Mesothelial cell of epicardium (in vitro differentiated cells): ENCODE results near the gene UBTD2. TPM values are rescaled to one million over a fixed set of nuclear protein-coding genes. Genes with fewer than 3 reads are reported as not detected.

Source experiments
- DNase-seq, 2 experiments: peaks; one replicate each; pipeline ENCODE4 v3.0.0; 2021; ENCODE audit warnings: low spot score in 2 of 2; ENCODE audit not compliant: unreplicated experiment in 2 of 2
- H3K27ac Mint-ChIP-seq: 2 replicates; pipeline ENCODE4 v1.8.0; 2021; ENCODE audit warnings: mixed read lengths
- H3K27me3 Mint-ChIP-seq: 2 replicates; pipeline ENCODE4 v1.8.0; 2021; ENCODE audit warnings: low read depth, mixed read lengths
- H3K36me3 Mint-ChIP-seq: 2 replicates; pipeline ENCODE4 v1.8.0; 2021; ENCODE audit warnings: mixed read lengths
- H3K4me1 Mint-ChIP-seq: 2 replicates; pipeline ENCODE4 v1.8.0; 2021; ENCODE audit warnings: mixed read lengths
- H3K4me3 Mint-ChIP-seq: 2 replicates; pipeline ENCODE4 v1.8.0; 2021; ENCODE audit warnings: mild to moderate bottlenecking, moderate library complexity, mixed read lengths
- H3K9me3 Mint-ChIP-seq: 2 replicates; pipeline ENCODE4 v1.8.0; 2021; ENCODE audit warnings: mixed read lengths
- CTCF ChIP-seq: fragments of 200-600 bp; sonication (generic); IDR thresholded peaks from one replicate; pipeline ENCODE4 v1.5.0; 2021; ENCODE audit warnings: antibody characterized with exemption; ENCODE audit not compliant: unreplicated experiment
- total RNA-seq: library from RNA; stranded (reverse); gene quantifications from 3 replicates; pipeline ENCODE4 v1.2.1, GENCODE V29; 2021

Gene UBTD2
- total RNA-seq, 1 donor from 2014 or later = 43.8 TPM

GRCh38 chr5:172168311-172168710 is 115.3 kb downstream of the UBTD2 start:
- TF ChIP-seq CTCF = no peak
- Mint-ChIP-seq H3K4me1 (peaks cover 6% of the 10 kb centered on the region), H3K9me3 (no peaks in the 10 kb centered on the region), H3K4me3 (no peak overlapping the region), H3K27ac (no peak overlapping the region), H3K27me3 (no peaks in the 10 kb centered on the region), H3K36me3 (no peaks in the 10 kb centered on the region)
- no peak for DNase-seq

- Mint-ChIP-seq H3K36me3 (no peaks in the 10 kb centered on the region), H3K9me3 (no peaks in the 10 kb centered on the region), H3K4me3 (no peak overlapping the region), H3K27me3 (no peaks in the 10 kb centered on the region), H3K27ac (no peak overlapping the region), H3K4me1 (peaks cover 6% of the 10 kb centered on the region)
- no peak for DNase-seq
- TF ChIP-seq CTCF = no peak
These were observed 115.7 kb downstream of the UBTD2 start for GRCh38 chr5:172167895-172168294.

DNA sequence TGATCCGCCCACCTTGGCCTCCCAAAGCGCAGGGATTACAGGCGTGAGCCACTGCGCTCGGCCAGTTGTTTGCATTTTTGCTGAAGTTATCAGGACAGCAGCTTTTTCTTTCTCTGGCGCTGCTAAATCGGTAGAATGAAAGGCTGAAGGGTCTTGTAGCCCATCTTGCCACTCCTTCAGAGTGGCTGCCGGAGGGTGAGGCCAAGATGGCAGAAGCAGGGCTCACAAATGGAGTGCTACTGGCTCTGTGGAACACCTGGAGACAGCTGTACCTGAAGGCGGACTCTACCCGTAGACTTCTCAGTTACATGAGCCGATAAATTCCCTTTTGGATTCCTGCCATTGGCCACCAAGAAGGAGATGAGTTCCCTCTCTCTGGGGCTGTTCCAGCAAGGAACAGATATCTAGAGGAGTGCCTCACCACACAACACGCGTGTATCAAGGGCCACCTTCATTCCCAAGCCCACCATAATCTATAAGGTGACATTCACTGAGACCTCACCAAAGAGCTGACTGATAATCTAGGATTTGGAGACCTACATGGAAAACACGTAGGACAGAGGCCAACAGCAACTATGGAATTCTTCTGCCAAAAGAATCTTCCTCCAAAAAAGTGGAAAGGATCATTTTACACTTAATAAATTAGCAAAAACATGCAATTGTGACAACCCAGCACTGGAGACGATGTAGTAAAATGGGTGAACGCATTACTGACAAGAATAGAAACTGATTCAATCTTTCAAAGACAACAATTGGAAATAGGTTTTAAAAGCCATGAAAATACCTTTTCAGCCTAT is 117.3 kb downstream of the UBTD2 start:
- H3K27me3 Mint-ChIP-seq = no peaks in the 10 kb centered on the region
- H3K4me3 Mint-ChIP-seq = no peak overlapping the region
- no peak for DNase-seq
- no peaks in the 10 kb centered on the region for H3K9me3 Mint-ChIP-seq
- TF ChIP-seq CTCF = no peak
- peaks cover 9% of the 10 kb centered on the region for H3K4me1 Mint-ChIP-seq
- H3K27ac Mint-ChIP-seq = no peak overlapping the region
- no peaks in the 10 kb centered on the region for H3K36me3 Mint-ChIP-seq

- no peaks in the 10 kb centered on the region for H3K9me3 Mint-ChIP-seq
- H3K27ac Mint-ChIP-seq = no peak overlapping the region
- no peak overlapping the region for H3K4me3 Mint-ChIP-seq
- peaks cover 12% of the 10 kb centered on the region for H3K4me1 Mint-ChIP-seq
- H3K36me3 Mint-ChIP-seq = no peaks in the 10 kb centered on the region
- TF ChIP-seq CTCF = no peak
- DNase-seq = no peak
- H3K27me3 Mint-ChIP-seq = no peaks in the 10 kb centered on the region
These were observed 118.1 kb downstream of the UBTD2 start for GRCh38 chr5:172165465-172165864.

- H3K27ac Mint-ChIP-seq = no peak overlapping the region
- H3K36me3 Mint-ChIP-seq = no peaks in the 10 kb centered on the region
- no peaks in the 10 kb centered on the region for H3K27me3 Mint-ChIP-seq
- peaks cover 13% of the 10 kb centered on the region for H3K4me1 Mint-ChIP-seq
- no peak for DNase-seq
- no peak overlapping the region for H3K4me3 Mint-ChIP-seq
- H3K9me3 Mint-ChIP-seq = no peaks in the 10 kb centered on the region
- no peak for TF ChIP-seq CTCF
These were observed 118.8 kb downstream of the UBTD2 start for GRCh38 chr5:172164769-172165212.

DNA sequence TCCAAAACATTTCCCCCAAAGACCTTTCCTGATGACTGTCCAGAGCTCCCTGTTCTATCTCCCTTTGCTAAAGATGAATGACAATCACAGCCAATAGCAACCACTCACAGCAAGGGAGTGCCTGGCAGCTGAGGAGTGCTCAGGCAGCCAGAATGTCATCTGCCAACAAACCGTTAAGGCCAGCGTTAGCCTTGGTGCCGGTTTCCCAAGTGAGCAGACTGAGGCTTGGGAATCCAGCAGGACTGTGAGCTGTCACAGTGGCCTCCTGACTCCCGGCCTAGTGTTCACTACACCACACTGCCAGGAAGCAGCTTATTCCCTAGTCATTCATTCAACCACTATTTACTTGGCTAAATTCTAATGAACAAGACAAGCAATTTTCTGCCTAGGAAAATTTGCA is 120.2 kb downstream of the UBTD2 start:
- Mint-ChIP-seq H3K9me3 (no peaks in the 10 kb centered on the region), H3K27me3 (no peaks in the 10 kb centered on the region), H3K27ac (no peak overlapping the region), H3K4me1 (peaks cover 13% of the 10 kb centered on the region), H3K36me3 (no peaks in the 10 kb centered on the region), H3K4me3 (no peak overlapping the region)
- no peak for TF ChIP-seq CTCF
- no peak for DNase-seq
